ENCODE results near the gene MAML3.

Gene MAML3

GRCh38 chr4:140071806-140072205, 82.2 kb downstream of the MAML3 start:
- DNase-seq (ENCODE audit: low spot score) = peak; percentile 77

GRCh38 chr4:140070973-140071372, 83.0 kb downstream of the MAML3 start:
- no peak for DNase-seq (ENCODE audit: low spot score)

- peak; percentile 32 for DNase-seq (ENCODE audit: low spot score)
Observed at GRCh38 chr4:140070366-140070765, 83.6 kb downstream of the MAML3 start.

DNA sequence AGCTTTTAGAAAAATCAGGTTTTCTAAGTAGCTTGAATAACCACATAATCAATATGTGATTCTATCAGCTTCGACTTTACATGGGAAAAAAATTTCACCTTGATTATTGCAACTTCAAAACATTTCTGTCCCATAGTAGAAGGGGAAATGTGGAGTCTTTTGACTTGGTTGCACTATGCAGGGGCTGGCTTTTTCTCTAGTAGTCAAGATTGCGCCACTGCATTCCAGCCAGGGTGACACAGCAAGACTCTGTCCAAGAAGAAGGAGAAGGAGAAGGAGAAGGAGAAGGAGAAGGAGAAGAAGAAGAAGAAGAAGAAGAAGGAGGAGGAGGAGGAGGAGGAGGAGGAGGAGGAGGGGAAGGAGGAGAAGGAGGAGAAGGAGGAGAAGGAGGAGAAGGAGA, 84.9 kb downstream of the MAML3 start:
- no peak for DNase-seq (ENCODE audit: low spot score)

- no peak for DNase-seq (ENCODE audit: low spot score)
Observed at GRCh38 chr4:140068271-140068670, 85.7 kb downstream of the MAML3 start.

GRCh38 chr4:140066031-140066930, 87.7 kb downstream of the MAML3 start:
- no peak for DNase-seq (ENCODE audit: low spot score)

DNA sequence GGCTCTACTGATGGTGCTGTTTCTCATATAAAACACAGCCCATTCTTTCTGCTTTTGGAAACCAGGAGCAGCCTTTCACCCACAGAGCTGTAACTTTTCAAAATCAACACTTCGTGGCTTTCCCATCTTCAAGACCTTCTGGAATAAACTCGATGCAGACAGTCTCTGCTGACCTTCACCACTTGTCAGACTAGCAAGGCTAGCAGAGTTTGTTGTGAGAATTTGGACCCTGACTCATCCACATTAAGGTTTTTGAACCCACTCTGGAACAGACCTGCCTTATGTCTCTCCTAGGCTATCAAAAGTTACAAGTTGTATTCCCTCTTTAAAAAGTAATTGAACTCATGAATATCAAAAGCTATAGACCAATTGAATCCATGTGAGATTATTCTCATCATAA, 88.6 kb downstream of the MAML3 start:
- no peak for DNase-seq (ENCODE audit: low spot score)

- DNase-seq (ENCODE audit: low spot score) = no peak
Observed at GRCh38 chr4:140061659-140062289, 92.2 kb downstream of the MAML3 start.

GRCh38 chr4:140061194-140061593, 92.8 kb downstream of the MAML3 start:
- no peak for DNase-seq (ENCODE audit: low spot score)

- DNase-seq (ENCODE audit: low spot score) = no peak
Observed at GRCh38 chr4:140059159-140059558, 94.8 kb downstream of the MAML3 start.

DNA sequence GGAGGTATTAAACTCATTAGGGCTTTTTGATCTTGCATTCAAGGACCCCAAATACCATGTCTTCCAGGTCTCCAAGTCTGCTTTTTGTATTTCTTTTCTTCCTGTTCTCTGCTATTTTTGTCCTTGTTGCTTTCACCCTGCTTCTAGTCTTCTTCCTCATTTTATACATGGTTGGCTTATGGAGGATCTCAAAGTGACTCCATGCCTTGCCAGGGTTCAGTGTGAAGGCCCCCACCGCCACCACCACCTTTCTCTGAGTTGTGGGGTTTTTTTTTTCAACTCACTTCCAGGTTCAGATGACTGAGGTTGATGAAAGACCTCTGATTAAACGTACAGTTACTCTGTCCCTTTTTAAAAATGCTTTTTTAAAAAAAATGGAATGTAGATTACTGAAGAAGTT, 96.3 kb downstream of the MAML3 start:
- no peak for DNase-seq (ENCODE audit: low spot score)

GRCh38 chr4:140056015-140056414, 98.0 kb downstream of the MAML3 start:
- no peak for DNase-seq (ENCODE audit: low spot score)

- DNase-seq (ENCODE audit: low spot score) = no peak
Observed at GRCh38 chr4:140054861-140055260, 99.1 kb downstream of the MAML3 start.

GRCh38 chr4:140053185-140053584, 100.8 kb downstream of the MAML3 start:
- DNase-seq (ENCODE audit: low spot score) = no peak

GRCh38 chr4:140052050-140052449, 101.9 kb downstream of the MAML3 start:
- DNase-seq (ENCODE audit: low spot score) = peak; percentile 28

GRCh38 chr4:140049849-140050637, 103.9 kb downstream of the MAML3 start:
- peak; percentile 33 for DNase-seq (ENCODE audit: low spot score)

GRCh38 chr4:140049024-140049848, 104.7 kb downstream of the MAML3 start:
- peak; percentile 54 for DNase-seq (ENCODE audit: low spot score)

- no peak for DNase-seq (ENCODE audit: low spot score)
Observed at GRCh38 chr4:140048419-140048995, 105.5 kb downstream of the MAML3 start.

- no peak for DNase-seq (ENCODE audit: low spot score)
Observed at GRCh38 chr4:140047786-140048185, 106.2 kb downstream of the MAML3 start.

- no peak for DNase-seq (ENCODE audit: low spot score)
Observed at GRCh38 chr4:140047017-140047640, 106.9 kb downstream of the MAML3 start.

DNA sequence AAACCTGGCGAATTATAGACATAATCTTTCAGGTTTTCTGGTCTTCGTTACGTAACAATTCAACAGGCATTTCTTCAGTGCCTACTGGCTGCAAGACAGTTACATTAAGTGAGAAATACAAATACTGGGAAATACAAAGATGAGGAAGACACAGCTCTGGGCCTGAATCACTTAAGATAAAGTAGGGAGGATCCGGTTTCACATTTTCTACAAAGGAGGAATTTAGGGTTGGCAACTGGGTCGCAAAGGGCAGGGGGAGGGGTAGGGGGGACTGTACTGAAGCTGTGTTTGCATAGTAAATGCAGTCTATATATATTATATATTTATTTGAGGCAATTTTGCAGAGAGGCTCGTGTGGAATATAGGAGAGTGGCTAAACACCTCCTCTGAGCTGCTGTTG, 107.4 kb downstream of the MAML3 start:
- DNase-seq (ENCODE audit: low spot score) = no peak

Data from activated CD4-positive, alpha-beta T cell treated with anti-CD3 and anti-CD28 coated beads, Interleukin-2, Interleukin-4, amounts not matched to agents 100 ng/mL and 50 ng/mL, durations not matched to agents 16 hours and 8 hours (primary cell).